GM13977 (cell line): ENCODE data around the gene NAV1.

Experiments used
- DNase-seq: peaks from one replicate; pipeline ENCODE4 v3.0.0; 2012; ENCODE audit warnings: low spot score
- in situ Hi-C: fragments of 300-500 bp; cut with MboI; formaldehyde crosslinking; loops from one replicate; pipeline ENCODE4 v1.12.0; 2022; ENCODE audit warnings: low sequenced_read_pairs, low pct_unique_long_range_greater_than_20kb, mixed read lengths, inconsistent platforms; ENCODE audit not compliant: unreplicated experiment
- TF ChIP-seq, protein P1 (sequence below): IDR thresholded peaks from 2 replicates; pipeline ENCODE4 v1.5.1; 2012; ENCODE audit warnings: mild to moderate bottlenecking, control low read depth; ENCODE audit not compliant: insufficient read depth; ENCODE audit errors: extremely low read depth, missing control alignments

NAV1 gene

DNA sequence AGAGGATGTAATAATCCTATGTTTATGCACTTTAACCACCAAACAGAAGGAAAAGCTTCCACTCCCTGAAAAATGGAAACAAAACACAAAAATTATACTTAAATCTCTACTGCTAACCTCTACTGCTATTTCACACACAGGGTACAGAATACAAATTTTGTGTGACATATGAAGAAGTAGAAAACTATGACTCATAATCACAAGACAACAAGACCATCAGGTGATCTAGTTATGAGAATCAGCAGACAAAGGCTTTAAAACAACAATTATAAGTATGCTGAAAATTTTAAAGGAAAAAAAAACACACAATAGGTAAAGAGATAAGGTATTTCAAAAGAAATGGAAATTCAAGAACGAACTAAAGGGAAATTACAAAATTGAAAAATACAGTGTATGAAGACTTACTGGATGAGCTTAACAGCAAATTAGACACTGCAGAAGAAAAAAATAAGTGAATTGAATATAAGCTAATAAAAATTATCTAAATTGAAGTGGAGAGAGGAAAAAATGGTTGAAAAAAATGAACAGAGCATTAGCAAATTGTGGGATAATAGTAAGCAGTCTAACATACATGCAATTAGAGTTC lies 13.6 kb upstream of the NAV1 start:
- TF ChIP-seq, protein P1, sequence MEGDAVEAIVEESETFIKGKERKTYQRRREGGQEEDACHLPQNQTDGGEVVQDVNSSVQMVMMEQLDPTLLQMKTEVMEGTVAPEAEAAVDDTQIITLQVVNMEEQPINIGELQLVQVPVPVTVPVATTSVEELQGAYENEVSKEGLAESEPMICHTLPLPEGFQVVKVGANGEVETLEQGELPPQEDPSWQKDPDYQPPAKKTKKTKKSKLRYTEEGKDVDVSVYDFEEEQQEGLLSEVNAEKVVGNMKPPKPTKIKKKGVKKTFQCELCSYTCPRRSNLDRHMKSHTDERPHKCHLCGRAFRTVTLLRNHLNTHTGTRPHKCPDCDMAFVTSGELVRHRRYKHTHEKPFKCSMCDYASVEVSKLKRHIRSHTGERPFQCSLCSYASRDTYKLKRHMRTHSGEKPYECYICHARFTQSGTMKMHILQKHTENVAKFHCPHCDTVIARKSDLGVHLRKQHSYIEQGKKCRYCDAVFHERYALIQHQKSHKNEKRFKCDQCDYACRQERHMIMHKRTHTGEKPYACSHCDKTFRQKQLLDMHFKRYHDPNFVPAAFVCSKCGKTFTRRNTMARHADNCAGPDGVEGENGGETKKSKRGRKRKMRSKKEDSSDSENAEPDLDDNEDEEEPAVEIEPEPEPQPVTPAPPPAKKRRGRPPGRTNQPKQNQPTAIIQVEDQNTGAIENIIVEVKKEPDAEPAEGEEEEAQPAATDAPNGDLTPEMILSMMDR: no peak
- no peak for DNase-seq
- in situ Hi-C loops: no loop called here

DNA sequence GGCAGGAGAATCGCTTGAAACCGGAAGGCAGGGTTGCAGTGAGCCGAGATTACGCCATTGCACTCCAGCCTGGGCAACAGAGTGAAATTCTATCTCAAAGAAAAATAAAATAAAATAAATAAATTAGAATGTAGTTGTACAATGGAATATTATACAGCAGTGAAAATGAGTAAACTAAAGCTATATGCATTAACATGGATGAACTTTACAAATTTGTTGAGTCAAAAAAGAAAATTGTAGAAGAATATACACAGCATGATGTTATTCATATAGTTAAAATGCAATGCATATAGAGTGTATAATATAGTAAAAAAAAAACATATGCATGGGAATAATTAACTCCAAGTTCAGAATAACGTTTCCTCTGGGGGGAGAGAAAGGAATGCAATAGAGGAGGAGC lies 11.0 kb upstream of the NAV1 start:
- in situ Hi-C loops: no loop called here
- DNase-seq: no peak
- TF ChIP-seq, protein P1: no peak

DNA sequence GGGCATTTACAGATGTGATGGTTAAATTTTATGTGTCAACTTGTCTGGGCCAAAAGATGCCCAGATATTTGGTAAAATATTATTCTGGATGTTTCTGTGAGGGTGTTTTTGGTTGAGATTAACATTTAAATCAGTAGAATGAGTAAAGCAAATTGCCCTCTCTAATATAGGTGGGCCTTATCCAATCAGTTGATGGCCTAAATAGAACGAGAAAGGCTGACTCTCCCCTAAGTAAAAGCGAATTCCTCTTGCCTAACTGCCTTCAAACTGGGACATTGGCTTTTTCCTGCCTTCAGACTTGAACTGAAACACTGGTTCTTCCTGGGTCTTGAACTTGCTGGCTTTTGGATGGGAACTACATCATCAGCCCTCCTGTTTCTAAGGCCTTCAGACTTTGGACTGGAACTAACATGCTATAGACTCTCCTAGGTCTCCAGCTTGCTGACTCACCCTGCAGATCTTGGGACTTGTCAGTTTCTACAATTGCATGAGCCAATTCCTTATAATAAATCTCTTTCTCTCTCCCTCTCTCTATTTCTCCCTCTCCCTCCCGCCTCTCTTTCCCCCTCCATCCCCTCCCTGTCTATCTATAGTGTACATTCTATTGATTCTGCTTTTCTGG lies 10.2 kb upstream of the NAV1 start:
- in situ Hi-C loops: no loop called here
- TF ChIP-seq, protein P1: no peak
- DNase-seq: no peak

DNA sequence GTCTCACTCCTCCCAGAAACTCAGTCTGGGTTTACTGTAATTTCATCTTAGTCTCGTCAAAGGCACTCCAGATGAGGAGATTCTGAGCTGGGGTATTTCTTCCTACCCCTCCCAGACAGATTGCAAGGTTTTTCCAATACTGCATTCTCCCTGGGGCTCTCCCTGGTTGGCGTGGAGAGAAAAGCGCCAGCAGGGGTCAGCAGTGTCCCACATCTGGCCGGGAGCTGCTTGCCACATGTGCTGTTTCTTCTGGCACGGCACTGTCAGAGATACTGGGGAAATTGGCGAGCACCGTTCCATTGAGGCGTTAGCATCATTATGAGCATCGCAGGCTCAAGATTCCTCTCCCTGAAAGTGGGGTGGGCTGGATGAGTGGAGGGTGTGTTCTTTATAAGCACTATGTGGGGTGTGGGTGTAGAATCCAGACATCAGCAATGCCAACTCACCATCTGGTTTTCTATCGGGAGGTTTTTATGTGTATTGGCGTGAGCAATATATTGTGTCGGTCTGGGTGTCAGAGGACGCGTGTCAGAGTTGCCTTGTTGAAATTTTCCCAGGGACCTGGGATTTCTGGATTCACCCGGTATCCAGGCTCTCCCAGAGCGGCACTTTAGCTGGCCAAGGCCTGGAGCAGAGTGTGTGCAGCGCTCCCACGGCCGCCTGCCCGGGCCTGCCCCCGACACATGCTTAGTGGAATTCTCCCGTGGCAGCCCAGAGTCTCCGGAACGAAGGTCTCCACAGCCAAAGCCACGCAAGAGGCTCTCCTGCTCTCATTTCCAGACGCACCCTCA lies 8.0 kb upstream of the NAV1 start:
- TF ChIP-seq, protein P1: peak; percentile 80
- in situ Hi-C loops: no loop called here
- peak; percentile 72 for DNase-seq

DNA sequence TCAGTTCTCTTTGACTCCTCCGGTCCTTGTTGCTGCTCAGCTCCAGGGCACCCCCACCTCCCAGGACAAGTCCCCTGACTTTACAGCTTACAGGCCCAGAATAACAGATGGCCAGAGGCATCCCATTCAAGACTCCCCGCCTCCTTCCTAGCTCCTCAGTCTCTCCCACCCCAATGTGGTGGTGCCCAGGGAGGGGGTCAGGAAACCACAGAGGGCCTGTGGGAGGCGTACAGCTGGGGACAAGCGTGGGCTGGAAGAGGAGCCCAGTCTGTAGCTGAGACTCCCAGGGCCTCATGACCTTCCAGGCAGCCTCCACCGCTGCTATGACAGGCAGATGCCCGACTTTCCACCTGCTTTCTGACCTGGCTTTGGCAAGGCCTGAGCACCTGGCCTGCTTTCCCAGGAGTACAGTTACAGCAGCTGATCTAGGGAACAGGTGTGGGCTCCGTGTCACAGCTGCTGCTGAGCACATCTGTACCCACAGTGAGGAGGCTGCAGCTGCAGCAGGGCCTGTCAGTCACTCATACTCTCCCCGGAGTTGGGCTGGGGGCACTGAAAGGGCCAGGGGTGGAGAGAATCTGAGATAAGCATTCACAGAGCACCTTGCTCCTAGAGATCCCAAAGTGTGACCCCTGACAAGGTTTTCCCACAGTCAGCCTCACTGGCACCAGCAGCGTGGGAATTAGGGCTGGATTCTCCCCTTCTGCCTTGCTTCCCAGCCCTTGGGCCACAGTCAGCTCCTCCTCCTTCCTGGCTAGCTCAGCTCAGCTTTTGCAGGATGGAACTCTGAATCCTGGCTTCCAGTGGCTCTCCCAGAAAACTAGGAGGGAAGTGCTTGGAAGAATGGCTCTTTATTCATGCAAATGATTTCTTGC lies 7.1 kb upstream of the NAV1 start:
- in situ Hi-C loops: no loop called here
- no peak for DNase-seq
- TF ChIP-seq, protein P1: no peak

DNA sequence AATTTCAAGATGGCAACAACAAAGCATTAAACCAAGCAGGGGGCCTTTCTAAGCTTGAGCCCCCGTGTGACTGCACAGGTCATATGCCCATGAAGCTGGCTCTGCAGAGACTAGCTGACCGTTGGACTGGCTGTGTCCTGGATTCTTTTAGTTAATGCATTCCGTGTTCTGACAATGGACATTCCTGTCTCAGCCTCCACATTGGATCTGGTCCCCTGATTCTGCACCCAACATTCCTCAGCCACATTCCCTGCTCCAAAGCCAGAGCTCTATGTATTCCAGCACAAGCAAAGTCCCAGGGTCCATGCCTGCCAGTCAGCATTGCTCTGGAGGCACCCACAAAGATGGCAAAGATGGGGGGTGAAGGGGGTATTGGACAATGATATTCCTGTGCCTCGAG lies 5.1 kb upstream of the NAV1 start:
- in situ Hi-C loops: no loop called here
- DNase-seq: no peak
- TF ChIP-seq, protein P1: no peak
